ENCODE data around the gene PSME1.

PSME1 gene

GRCh38 chr14:24172261-24172860 is 36.4 kb downstream of the PSME1 start:
- Histone ChIP-seq H3F3A (ENCODE audit: insufficient read depth) (no peaks in the 10 kb centered on the region), H3K4me2 (ENCODE audit: low read depth, low read length, poor library complexity, severe bottlenecking) (no peak overlapping the region), H3K36me3 (ENCODE audit: low read length) (no peaks in the 10 kb centered on the region), H3K27ac (ENCODE audit: low read depth, low read length) (no peak overlapping the region), H4K20me1 (ENCODE audit: low read depth, low read length) (no peaks in the 10 kb centered on the region), H3K9ac (ENCODE audit: low read length) (no peak overlapping the region), H3K9me2 (replicated peaks; ENCODE audit: insufficient read depth, low read length) (no peaks in the 10 kb centered on the region), H3K9me3 (ENCODE audit: insufficient read depth, low read length) (no peaks in the 10 kb centered on the region), H2AFZ (ENCODE audit: low read depth, low read length, severe bottlenecking) (no peak overlapping the region), H3K27me3 (ENCODE audit: low read length) (no peaks in the 10 kb centered on the region), H3K79me2 (ENCODE audit: insufficient read depth, low read length) (no peaks in the 10 kb centered on the region), H3K4me3 (ENCODE audit: insufficient read depth, low read length, poor library complexity, severe bottlenecking) (no peak overlapping the region)
- TF ChIP-seq CTCF (IDR thresholded peaks at IDR 0.05; ENCODE audit: insufficient read depth, low read length, poor library complexity, severe bottlenecking): no peak
- TF ChIP-seq EZH2phosphoT487 (conservative IDR thresholded peaks at IDR 0.05; ENCODE audit: low read length): no peak

GRCh38 chr14:24172871-24173281 is 36.9 kb downstream of the PSME1 start:
- no peak for TF ChIP-seq CTCF (IDR thresholded peaks at IDR 0.05; ENCODE audit: insufficient read depth, low read length, poor library complexity, severe bottlenecking)
- no peak overlapping the region for H3K27ac ChIP-seq (ENCODE audit: low read depth, low read length)
- H2AFZ ChIP-seq (ENCODE audit: low read depth, low read length, severe bottlenecking): no peak overlapping the region
- H3K9ac ChIP-seq (ENCODE audit: low read length): no peak overlapping the region
- H3K4me3 ChIP-seq (ENCODE audit: insufficient read depth, low read length, poor library complexity, severe bottlenecking): no peak overlapping the region
- H3F3A ChIP-seq (ENCODE audit: insufficient read depth): no peaks in the 10 kb centered on the region
- H3K36me3 ChIP-seq (ENCODE audit: low read length): no peaks in the 10 kb centered on the region
- H3K4me2 ChIP-seq (ENCODE audit: low read depth, low read length, poor library complexity, severe bottlenecking): no peak overlapping the region
- H3K79me2 ChIP-seq (ENCODE audit: insufficient read depth, low read length): no peaks in the 10 kb centered on the region
- H4K20me1 ChIP-seq (ENCODE audit: low read depth, low read length): no peaks in the 10 kb centered on the region
- H3K27me3 ChIP-seq (ENCODE audit: low read length): no peaks in the 10 kb centered on the region
- no peaks in the 10 kb centered on the region for H3K9me3 ChIP-seq (ENCODE audit: insufficient read depth, low read length)
- H3K9me2 ChIP-seq (replicated peaks; ENCODE audit: insufficient read depth, low read length): no peaks in the 10 kb centered on the region

DNA sequence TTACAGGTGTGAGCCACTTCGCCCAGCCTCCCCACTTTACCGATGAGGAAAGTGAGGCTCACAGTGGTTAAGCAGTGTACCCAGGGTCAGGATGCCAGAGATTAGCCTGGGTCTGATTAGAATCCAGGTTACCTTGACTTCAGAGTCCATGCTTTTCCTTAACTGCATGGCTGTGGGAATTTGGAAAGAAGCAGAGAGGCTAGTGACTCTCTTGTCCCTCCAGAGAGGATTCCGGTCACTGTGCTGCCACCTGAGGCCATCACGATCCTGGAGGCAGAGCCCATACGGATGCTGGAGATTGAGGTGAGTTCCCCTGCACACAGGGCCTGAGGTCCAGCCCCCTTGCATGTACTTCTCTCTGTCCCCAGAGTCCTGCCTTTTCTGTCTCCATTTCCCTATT is 40.6 kb downstream of the PSME1 start:
- no peak overlapping the region for H3K9ac ChIP-seq (ENCODE audit: low read length)
- no peaks in the 10 kb centered on the region for H4K20me1 ChIP-seq (ENCODE audit: low read depth, low read length)

More for the DNA sequence above, 40.6 kb downstream of the PSME1 start:
- Histone ChIP-seq H3K36me3 (ENCODE audit: low read length) (no peaks in the 10 kb centered on the region), H3K9me3 (ENCODE audit: insufficient read depth, low read length) (no peaks in the 10 kb centered on the region), H3K9me2 (replicated peaks; ENCODE audit: insufficient read depth, low read length) (no peaks in the 10 kb centered on the region), H3K27ac (ENCODE audit: low read depth, low read length) (no peak overlapping the region), H3K4me3 (ENCODE audit: insufficient read depth, low read length, poor library complexity, severe bottlenecking) (no peak overlapping the region), H3K4me2 (ENCODE audit: low read depth, low read length, poor library complexity, severe bottlenecking) (no peak overlapping the region), H3F3A (ENCODE audit: insufficient read depth) (no peaks in the 10 kb centered on the region), H3K27me3 (ENCODE audit: low read length) (no peaks in the 10 kb centered on the region), H2AFZ (ENCODE audit: low read depth, low read length, severe bottlenecking) (no peak overlapping the region), H3K79me2 (ENCODE audit: insufficient read depth, low read length) (no peaks in the 10 kb centered on the region)
- TF ChIP-seq EZH2phosphoT487 (conservative IDR thresholded peaks at IDR 0.05; ENCODE audit: low read length): no peak
- TF ChIP-seq CTCF (IDR thresholded peaks at IDR 0.05; ENCODE audit: insufficient read depth, low read length, poor library complexity, severe bottlenecking): no peak

All from SU-DHL-6 (cell line).